HG03108 (cell line): Measurements from ENCODE around the gene TEKTIP1.
"Not testable (repeated sequence)": the region's sequence is repeated elsewhere in the genome, so short reads cannot be mapped to it uniquely, and the experiment has no call there.

Experiments
- ATAC-seq: cut with Tn5 transposase; IDR thresholded peaks from one replicate; pipeline ENCODE4 v1.9.1; 2021; ENCODE audit warnings: moderate library complexity; ENCODE audit not compliant: unreplicated experiment

TEKTIP1 gene

DNA sequence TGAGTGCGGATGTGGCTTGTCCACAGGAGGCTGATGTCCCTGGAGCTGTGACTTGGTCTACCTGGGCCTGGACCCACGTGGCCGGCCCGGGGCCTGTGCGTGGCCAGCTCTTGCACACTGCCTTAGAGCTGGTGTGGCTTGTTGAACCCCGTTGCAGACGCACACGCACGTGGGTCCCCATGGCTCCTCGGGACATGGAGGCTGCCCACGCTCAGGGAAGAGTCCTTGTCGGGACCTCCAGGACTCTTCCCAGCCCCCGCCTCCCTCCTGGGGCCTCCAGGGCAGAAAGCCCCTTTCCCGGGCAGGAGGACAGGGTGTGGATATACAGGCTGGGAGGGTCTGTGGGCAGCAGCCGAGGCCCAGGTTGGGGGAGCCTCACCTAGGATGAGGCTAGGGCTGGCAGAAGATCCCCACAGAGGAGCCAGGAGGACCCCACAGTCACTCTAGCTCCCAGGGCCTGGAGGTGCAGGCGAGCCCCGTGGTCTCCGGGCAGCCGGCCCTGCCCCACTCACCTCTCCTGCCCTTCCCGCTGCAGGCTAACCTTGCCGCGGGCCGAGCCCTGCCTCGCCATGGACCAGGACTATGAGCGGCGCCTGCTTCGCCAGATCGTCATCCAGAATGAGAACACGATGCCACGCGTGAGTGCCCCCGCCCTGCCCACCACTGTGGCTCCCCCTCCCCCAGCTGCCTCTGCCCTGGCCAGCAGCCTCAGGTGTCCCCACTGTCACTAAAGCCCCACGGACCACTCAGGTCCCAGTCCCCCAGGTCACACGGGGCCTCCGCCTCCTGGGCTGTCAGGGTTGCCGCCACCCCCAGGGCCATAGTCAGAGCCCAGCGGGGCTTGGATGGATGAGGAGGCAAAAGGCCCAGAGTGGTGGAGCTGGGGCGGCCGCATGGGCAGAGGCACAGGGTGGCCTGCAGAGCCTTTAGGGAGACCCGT, 16.3 kb upstream of the TEKTIP1 start:
- no peak for ATAC-seq

DNA sequence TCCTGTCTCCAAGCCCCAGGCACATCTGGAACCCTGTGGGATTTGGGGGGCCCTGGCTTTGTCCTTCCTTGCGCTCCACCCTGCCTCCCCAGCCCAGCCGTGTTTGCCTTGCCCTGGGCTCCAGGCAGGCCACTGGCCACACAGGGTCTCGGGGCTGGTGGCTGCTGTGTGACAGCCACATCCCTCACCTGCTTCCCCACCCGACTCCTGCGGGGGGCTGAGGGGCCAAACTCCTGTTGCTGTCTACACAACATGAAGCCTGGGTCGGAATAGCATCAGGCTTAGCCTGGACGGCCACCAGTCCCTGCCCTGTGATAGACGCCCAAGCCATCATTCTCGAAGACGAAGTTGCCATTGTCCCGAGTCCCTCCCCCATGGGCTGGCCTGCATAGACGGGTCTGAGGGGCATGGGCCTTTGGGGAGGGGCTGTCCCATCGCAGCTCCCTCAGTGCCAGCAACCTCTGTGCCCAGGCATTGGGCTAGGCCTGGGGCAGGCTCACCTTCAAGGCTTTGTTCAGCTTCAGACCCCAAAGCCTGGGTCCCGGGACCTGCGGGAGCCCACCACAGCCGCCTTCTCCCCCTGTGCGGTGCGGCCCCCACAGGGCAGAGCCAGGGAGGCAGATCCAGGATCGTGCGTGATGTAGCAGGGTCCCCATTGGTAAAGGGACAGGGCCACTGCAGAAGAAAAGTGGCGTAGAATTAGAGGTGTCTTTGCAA, 15.5 kb upstream of the TEKTIP1 start:
- no peak for ATAC-seq

DNA sequence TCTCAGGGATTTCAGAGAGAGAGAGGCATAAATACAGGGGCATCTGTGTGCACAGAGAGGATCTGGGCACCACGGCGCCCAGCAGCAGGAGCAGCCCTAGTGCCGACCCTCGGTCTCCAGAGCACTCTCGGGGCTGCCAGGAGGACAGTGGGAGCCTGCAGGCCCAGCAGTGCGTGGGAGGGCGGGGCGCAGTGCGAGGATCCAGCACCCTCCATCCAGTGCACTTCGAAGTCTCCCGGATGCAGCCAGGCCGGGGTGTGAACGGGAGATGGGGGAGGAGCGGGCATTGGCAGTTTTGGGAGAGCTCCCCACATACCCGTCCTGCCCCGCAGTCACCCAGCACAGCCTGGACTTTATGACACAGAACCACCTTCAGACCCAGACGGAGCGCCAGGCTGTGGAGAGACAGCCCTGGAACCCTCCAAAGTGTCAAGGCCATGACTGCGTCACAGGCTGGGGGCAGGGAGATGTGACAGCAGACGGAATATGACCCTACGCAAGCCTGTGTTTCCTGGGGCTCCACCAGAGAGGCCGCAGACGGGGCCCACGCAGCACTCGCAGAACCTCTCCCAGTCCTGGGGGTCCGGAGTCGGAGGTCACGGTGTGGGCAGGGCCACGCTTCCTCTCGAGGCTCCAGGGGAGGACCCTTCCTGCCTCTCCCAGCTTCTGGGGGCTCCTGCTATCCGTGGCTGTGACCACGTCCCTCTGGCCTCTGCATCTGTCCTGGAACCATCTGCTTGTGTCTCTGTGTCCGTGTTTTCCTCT, 14.7 kb upstream of the TEKTIP1 start:
- no peak for ATAC-seq

DNA sequence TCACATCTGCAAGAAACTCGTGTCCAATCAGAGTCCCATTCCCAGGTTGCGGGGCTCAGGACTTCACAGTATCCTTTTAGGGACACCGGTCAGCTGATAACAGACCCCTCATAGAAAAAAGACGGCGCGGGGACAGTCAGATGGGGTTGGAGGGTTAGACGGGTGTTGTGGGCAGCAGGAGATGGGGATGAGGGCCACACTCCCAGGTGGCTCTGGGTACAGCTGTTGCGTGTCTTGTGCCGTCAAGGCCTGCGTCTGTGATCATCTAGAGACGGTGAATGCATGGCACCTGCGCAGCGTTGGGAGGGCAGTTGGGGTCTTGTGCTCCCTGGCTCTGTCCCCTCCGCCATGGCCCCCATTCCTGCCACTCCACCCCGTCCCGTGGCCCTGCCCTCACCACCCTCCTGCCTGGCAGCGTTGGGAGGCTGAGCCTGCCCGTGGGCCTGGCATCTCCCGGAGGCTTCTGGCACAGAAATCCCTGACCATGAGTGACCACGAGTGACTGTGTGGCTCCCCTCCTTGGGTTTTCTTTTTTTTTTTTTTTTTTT, 14.0 kb upstream of the TEKTIP1 start:
- no peak for ATAC-seq

DNA sequence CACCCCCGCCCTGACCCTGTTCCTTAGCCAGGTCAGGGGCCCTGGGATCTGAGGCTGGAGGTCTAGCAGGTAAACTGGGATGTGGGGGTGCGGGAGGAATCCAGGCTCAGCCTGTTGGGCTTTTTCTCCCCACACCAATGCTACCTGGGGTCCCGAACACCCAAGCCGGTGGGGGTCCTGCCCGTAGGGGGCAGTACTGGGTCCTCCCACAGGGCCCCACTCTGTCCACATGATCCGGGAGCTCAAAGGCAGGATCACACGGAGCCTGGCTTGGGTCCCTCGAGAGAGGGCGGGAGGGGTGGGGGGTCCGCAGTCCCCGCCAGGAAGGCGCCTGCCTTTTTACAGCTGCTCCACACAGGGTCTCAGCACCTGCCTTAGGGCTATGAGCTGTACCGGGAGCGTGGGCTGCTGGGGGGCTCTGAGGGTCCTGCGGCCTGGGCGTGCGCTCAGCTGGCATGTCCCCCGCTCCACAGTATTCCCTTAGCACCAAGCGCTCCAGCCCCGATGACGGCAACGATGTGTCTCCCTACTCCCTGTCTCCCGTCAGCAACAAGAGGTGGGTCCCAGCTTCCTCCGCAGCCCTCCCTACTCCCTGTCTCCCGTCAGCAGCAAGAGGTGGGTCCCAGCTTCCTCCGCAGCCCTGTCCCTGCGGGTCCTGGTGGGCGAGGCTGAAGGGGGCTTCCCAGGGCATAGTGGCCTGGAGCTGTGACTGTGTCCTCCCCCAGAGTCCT, 12.3 kb upstream of the TEKTIP1 start:
- ATAC-seq = no peak

DNA sequence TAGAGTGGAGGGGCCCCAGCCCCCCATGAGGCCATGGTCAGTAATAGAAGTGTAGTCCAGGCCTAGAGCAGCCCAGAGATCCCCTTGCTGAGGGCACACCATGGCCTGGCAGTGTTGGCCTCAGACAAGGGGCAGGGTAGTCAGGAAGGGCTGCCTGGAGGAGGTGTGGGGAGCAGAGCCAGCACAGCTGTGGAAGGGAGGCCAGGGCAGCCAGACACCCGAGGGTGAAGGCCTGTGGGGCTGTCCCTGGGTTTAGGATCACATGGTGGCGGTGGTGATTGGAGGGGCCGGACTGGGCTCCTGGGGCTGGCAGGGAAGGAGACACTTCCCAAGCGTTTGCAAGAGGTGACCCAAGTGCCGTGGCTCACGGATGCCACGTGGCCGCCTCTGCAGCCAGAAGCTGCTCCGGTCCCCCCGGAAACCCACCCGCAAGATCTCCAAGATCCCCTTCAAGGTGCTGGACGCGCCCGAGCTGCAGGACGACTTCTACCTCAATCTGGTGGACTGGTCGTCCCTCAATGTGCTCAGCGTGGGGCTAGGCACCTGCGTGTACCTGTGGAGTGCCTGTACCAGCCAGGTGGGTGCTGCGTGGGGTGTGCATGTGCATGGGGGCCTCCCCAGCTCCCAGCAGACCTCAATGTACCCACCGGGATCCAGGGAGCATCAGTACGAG, 11.6 kb upstream of the TEKTIP1 start:
- no peak for ATAC-seq

DNA sequence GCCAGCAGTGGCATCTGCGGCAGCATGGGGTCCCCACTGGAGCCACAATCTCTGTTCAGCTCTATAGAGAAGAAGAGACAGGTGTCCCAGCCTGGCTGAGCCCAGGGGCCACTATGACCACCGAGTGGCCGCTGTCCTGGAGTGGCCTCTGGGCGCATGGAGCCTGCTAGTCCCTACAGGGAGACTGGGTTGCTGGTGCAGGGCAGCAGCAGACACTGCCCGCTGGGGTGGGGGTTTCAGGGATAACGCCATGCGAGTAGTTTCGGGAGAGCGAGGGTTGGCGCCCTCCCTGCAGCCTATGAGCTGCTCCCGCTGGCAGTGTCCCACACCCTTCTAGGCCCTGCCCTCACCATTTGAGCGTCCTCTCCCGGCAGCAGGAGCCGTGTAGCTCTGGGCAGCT, 10.9 kb upstream of the TEKTIP1 start:
- no peak for ATAC-seq

DNA sequence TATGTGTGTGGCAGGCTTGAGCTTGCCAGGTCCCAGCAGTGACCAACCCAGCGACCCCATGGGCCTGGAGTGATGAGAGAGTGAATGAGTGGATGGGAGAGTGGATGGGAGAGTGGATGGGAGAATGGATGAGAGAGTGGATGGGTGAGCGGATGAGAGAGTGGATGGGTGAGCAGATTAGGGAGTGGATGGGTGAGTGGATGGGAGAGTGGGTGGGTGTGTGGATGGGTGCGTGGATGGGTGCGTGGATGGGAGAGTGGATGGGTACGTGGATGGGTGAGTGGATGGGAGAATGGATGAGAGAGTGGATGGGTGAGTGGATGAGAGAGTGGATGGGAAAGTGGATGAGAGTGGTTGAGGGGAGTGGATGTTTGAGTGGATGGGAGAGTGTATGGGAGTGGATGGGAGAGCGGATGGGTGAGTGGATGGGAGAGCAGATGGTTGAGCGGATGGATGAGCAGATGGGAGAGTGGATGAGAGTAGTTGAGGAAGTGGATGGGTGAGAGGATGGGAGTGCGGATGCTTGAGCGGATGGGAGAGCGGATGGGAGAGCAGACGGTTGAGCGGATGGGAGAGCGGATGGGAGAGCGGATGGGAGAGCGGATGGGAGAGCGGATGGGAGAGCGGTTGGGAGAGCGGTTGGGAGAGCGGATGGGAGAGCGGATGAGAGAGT, 10.3 kb upstream of the TEKTIP1 start:
- no peak for ATAC-seq

DNA sequence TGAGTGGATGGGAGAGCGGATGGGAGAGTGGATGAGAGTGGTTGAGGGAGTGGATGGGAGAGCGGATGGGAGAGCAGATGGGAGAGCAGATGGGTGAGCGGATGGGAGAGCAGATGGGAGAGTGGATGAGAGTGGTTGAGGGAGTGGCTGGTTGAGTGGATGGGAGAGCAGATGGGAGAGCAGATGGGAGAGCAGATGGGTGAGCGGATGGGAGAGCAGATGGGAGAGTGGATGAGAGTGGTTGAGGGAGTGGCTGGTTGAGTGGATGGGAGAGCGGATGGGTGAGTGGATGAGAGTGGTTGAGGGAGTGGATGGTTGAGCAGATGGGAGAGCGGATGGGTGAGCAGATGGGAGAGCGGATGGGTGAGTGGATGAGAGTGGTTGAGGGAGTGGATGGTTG, 9.7 kb upstream of the TEKTIP1 start:
- ATAC-seq = not testable (repeated sequence)

DNA sequence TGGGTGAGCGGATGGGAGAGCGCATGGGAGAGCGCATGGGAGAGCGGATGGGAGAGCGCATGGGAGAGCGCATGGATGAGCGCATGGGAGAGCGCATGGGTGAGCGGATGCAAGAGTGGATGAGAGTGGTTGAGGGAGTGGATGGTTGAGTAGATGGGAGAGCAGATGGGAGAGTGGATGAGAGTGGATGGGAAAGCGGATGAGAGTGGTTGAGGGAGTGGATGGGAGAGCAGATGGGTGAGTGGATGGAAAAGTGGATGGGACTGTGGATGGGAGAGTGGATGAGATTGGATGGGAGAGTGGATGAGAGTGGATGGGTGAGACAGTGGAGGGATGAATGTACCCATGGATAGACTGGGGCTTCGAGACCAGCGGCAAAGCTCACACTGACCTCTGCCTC, 8.6 kb upstream of the TEKTIP1 start:
- ATAC-seq = no peak

DNA sequence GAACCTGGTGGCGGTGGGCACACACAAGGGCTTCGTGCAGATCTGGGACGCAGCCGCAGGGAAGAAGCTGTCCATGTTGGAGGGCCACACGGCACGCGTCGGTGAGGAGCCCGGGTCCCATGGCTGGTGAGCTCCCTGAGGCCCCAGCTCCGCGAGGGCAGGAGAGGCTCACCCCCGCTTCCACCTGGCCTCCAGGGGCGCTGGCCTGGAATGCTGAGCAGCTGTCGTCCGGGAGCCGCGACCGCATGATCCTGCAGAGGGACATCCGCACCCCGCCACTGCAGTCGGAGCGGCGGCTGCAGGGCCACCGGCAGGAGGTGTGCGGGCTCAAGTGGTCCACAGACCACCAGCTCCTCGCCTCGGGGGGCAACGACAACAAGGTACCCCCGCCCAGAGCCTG, 7.3 kb upstream of the TEKTIP1 start:
- no peak for ATAC-seq

DNA sequence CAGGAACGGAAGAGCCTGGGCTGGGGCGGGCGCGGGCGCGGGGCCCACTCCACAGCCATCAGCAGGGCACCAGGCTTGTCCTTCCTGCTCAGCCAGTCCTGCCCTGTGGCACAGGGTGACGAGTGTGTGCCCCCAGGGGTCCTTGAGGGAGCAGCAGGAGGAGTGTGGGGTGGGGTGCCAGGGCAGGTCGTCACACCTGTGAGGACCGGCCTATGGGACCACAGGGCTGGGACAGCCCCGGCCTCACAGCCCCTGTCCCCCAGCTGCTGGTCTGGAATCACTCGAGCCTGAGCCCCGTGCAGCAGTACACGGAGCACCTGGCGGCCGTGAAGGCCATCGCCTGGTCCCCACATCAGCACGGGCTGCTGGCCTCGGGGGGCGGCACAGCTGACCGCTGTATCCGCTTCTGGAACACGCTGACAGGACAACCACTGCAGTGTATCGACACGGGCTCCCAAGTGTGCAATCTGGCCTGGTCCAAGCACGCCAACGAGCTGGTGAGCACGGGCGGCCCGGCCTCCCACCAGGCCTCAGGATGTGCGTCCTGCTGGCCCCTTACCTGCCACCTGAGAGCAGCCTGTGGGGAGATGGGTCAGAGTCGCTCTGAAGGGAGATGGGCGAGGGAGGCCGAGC, 6.7 kb upstream of the TEKTIP1 start:
- ATAC-seq = no peak

DNA sequence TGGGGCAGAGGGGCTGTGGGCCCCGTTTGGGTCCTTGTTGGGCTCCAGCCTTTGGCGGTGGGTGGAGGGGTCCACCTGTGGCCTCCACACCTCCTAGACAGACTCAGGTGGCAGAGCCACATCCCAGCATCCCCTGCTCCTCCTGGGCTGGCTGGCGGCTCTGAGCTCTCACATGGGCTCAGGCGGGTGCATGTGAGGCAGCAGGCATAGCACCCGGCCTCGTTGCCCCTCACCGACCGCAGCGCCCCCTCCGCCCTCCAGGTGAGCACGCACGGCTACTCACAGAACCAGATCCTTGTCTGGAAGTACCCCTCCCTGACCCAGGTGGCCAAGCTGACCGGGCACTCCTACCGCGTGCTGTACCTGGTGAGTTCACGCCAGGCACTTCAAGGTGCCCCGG, 5.9 kb upstream of the TEKTIP1 start:
- ATAC-seq = no peak

DNA sequence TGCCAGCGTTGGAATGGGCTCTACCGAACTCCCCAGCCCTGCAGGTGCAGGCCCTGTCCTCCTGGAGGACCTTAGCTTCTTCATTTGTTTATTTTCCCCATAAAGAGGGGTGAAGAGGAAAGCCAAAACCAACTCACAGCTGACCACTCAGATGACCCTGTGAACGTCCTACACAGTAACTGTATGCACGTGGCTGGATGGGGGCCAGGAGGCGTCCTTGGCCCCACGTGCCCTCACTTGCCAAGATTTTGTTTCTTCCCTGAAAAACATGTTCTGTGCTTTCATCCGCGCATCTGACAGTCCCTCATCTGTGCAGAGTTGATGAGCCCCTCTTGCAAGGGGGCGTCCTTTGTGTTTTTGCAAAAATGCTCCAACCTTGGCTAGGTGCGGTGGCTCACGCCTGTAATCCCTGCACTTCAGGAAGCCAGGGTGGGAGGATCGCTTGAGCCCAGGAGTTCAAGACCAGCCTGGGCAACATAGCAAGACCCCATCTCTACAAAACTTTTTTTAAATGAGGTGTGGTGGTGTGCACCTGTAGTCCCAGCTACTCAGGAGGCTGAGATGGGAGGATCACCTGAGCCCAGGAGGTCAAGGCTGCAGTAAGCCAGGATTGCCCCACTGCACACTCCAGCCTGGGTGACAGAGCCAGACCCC, 5.3 kb upstream of the TEKTIP1 start:
- no peak for ATAC-seq

DNA sequence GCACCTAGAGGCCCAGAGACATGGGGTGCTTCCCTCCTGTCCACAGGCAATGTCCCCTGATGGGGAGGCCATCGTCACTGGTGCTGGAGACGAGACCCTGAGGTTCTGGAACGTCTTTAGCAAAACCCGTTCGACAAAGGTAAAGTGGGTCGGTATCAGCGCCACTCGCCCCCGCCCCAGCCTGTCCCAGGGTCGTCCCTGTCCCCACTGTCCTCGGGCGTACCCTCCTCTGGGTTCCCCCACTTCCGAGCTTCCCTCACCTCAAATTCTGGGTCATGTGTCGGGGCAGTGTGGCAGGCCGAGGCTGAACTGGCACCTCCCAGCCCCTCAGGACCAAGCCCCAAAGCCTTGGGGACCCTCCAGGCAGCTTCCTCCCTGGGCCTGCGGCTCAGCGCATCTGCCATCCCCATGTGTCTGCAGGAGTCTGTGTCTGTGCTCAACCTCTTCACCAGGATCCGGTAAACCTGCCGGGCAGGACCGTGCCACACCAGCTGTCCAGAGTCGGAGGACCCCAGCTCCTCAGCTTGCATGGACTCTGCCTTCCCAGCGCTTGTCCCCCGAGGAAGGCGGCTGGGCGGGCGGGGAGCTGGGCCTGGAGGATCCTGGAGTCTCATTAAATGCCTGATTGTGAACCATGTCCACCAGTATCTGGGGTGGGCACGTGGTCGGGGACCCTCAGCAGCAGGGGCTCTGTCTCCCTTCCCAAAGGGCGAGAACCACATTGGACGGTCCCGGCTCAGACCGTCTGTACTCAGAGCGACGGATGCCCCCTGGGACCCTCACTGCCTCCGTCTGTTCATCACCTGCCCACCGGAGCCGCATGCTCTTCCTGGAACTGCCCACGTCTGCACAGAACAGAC, 4.4 kb upstream of the TEKTIP1 start:
- no peak for ATAC-seq

DNA sequence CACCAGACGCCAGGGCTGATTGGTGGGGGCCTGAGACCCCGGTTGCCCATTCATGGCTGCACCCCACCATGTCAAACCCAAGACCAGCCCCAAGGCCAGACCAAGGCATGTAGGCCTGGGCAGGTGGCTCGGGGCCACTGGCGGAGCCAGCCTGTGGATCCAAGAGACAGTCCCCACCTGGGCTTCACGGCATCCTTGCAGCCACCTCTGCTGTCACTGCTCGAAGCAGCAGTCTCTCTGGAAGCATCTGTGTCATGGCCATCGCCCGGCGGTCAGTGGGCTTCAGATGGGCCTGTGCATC, 3.8 kb upstream of the TEKTIP1 start:
- no peak for ATAC-seq

DNA sequence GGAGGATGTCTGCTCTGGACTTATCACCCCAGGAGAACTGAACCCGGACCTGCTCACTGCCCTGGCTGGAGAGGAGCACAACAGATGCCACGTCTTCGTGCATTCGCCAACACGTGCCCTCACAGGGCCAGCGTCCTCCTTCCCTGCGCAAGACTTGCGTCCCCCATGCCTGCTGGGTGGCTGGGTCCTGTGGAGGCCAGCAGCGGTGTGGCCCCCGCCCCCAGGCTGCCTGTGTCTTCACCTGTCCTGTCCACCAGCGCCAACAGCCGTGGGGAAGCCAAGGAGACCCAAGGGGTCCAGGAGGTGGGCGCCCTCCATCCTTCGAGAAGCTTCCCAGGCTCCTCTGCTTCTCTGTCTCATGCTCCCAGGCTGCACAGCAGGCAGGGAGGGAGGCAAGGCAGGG, 3.4 kb upstream of the TEKTIP1 start:
- ATAC-seq = no peak

DNA sequence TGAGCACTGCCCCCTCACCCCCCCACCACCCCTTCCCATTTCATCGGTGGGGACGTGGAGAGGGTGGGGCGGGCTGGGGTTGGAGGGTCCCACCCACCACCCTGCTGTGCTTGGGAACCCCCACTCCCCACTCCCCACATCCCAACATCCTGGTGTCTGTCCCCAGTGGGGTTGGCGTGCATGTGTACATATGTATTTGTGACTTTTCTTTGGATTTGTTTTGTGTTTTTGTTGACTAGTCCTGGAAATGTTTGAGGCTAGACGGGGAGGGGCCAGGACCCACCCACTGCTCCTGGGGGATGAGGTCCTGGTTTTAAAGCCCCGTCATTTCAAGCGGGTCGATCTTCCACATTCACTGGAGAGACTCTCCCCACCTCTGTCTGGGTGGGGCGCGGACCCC, 3.0 kb upstream of the TEKTIP1 start:
- ATAC-seq = no peak
